K562 (cell line): Measurements from ENCODE around the gene MED16. TPM values are rescaled to one million over a fixed set of nuclear protein-coding genes. Genes with fewer than 3 reads are reported as not detected.
A peak's percentile ranks its signal among the peaks of the same experiment; 100 is the strongest.

Source experiments
- ARHGAP35 ChIP-seq: fragments of 450-650 bp; IDR thresholded peaks from 2 replicates; pipeline ENCODE4 v1.6.1; 2018; ENCODE audit not compliant: partially characterized antibody
- BCOR ChIP-seq: fragments of 450-650 bp; IDR thresholded peaks from 2 replicates; pipeline ENCODE4 v1.6.1; 2016
- CBX1 ChIP-seq: sonication (generic); IDR thresholded peaks from 2 replicates; pipeline ENCODE4 v1.6.1; 2016; ENCODE audit warnings: antibody characterized with exemption, low read depth, mild to moderate bottlenecking
- FOXM1 ChIP-seq, 2 experiments: fragments of 450-650 bp in 1 of 2; sonication (generic) in 1 of 2; formaldehyde crosslinking in 1 of 2; IDR thresholded peaks; 2 replicates each; pipeline versions ENCODE4 v1.6.1 to v1.9.0; 2017 to 2022; ENCODE audit warnings: low read depth in 2 of 2, mild to moderate bottlenecking in 2 of 2, missing genetic modification reagents in 1 of 2, moderate library complexity in 1 of 2
- KDM1A ChIP-seq, 2 experiments: fragments of 450-650 bp; IDR thresholded peaks; 2 replicates each; pipeline ENCODE4 v1.6.1; 2016; ENCODE audit warnings: mild to moderate bottlenecking in 2 of 2
- KLF10 ChIP-seq: fragments of 250-450 bp; sonication (Bioruptor Pico); IDR thresholded peaks from 2 replicates; pipeline ENCODE4 v1.6.1; 2021; ENCODE audit warnings: matching md5 sums
- MAFK ChIP-seq: IDR thresholded peaks from 2 replicates; pipeline ENCODE4 v1.6.1; 2011; ENCODE audit warnings: low read length, improper control_type of control experiment
- NCOA1 ChIP-seq: fragments of 450-650 bp; IDR thresholded peaks from 2 replicates; pipeline ENCODE4 v1.6.1; 2016; ENCODE audit warnings: low read depth
- NFE2L1 ChIP-seq: fragments of 450-650 bp; IDR thresholded peaks from 2 replicates; pipeline ENCODE4 v1.6.1; 2016; ENCODE audit warnings: missing genetic modification characterization, low read depth, mild to moderate bottlenecking, missing compliant biosample characterization, moderate library complexity, borderline replicate concordance
- NR2F6 ChIP-seq: fragments of 450-650 bp; formaldehyde crosslinking; IDR thresholded peaks from 2 replicates; pipeline ENCODE4 v1.4.0; 2020; ENCODE audit warnings: mild to moderate bottlenecking
- NRF1 ChIP-seq, 2 experiments: fragments of 450-650 bp; IDR thresholded peaks in 1 of 2; conservative IDR thresholded peaks in 1 of 2; 2 replicates each; pipeline ENCODE4 v1.6.1; 2014; ENCODE audit warnings: mild to moderate bottlenecking in 2 of 2
- PTRF ChIP-seq: fragments of 450-650 bp; IDR thresholded peaks from 2 replicates; pipeline ENCODE4 v1.6.1; 2016; ENCODE audit warnings: mild to moderate bottlenecking, missing genetic modification characterization, missing compliant biosample characterization
- RBM25 ChIP-seq: fragments of 200-400 bp; formaldehyde crosslinking; IDR thresholded peaks from 2 replicates; pipeline ENCODE4 v1.6.1; 2018; ENCODE audit warnings: low read length, low read depth, moderate library complexity; ENCODE audit not compliant: severe bottlenecking
- RBM39 ChIP-seq: fragments of 200-400 bp; formaldehyde crosslinking; optimal IDR thresholded peaks from 2 replicates; pipeline ENCODE3; 2018; ENCODE audit warnings: low read depth, low read length
- THRAP3 ChIP-seq: fragments of 450-650 bp; IDR thresholded peaks from 2 replicates; pipeline ENCODE4 v1.6.1; 2016; ENCODE audit warnings: mild to moderate bottlenecking, inconsistent platforms, borderline replicate concordance
- XRCC5 ChIP-seq: fragments of 200-400 bp; formaldehyde crosslinking; IDR thresholded peaks from 2 replicates; pipeline ENCODE4 v1.6.1; 2017; ENCODE audit warnings: low read depth, mild to moderate bottlenecking, low read length
- YY1 ChIP-seq, 3 experiments: IDR thresholded peaks; 2 replicates each; pipeline ENCODE4 v1.6.1; 2011; ENCODE audit warnings: low read length in 2 of 3, mild to moderate bottlenecking in 2 of 3, moderate library complexity in 2 of 3, borderline replicate concordance in 1 of 3, control low read depth in 1 of 3, low read depth in 1 of 3; ENCODE audit not compliant: insufficient read depth in 3 of 3, insufficient replicate concordance in 2 of 3, control insufficient read depth in 1 of 3, insufficient read length in 1 of 3; ENCODE audit errors: extremely low read depth in 1 of 3
- ZBTB7A ChIP-seq: IDR thresholded peaks from 2 replicates; pipeline ENCODE4 v1.6.1; 2011; ENCODE audit warnings: low read depth, mild to moderate bottlenecking, low read length, moderate library complexity, borderline replicate concordance; ENCODE audit not compliant: control insufficient read depth
- ZC3H4 ChIP-seq: sonication (generic); formaldehyde crosslinking; IDR thresholded peaks from 2 replicates; pipeline ENCODE4 v1.9.0; 2021; ENCODE audit warnings: missing genetic modification reagents, borderline replicate concordance
- ZNF586 ChIP-seq: fragments of 450-650 bp; formaldehyde crosslinking; conservative IDR thresholded peaks from 2 replicates; pipeline ENCODE4 v1.4.0; 2020; ENCODE audit warnings: mild to moderate bottlenecking, moderate library complexity
- polyA plus RNA-seq, 8 experiments: library from polyadenylated mRNA; depleted of rRNA in 4 of 8; stranded (reverse) in 5 of 8; unstranded in 3 of 8; fragments of >200 nt; fragmentation: Nextera tagmentation in 2 of 8; fragmentation: Illumina TruSeq in 1 of 8; extraction: Ambion mirVana in 2 of 8; extraction: Trizol in 1 of 8; gene quantifications; 2 replicates each; pipeline versions ENCODE4 v1.2.1 to v1.2.3, GENCODE V29; 2011 to 2014; ENCODE audit warnings: inconsistent platforms in 1 of 8, missing spikeins in 1 of 8
- total RNA-seq, 7 experiments: library from RNA; depleted of rRNA in 6 of 7; stranded (reverse); fragments of >200 nt in 6 of 7; fragmentation: Illumina TruSeq in 2 of 7; extraction: Trizol in 2 of 7; gene quantifications; 2 replicates each; pipeline versions ENCODE4 v1.2.1 to v1.2.3, GENCODE V29; 2011 to 2021; ENCODE audit warnings: low replicate concordance in 1 of 7
- TF ChIP-seq, protein P1 (sequence below): fragments of 450-650 bp; IDR thresholded peaks from 2 replicates; pipeline ENCODE4 v1.6.1; 2018; ENCODE audit not compliant: partially characterized antibody
- TF ChIP-seq, protein P2 (sequence below): fragments of 450-650 bp; formaldehyde crosslinking; IDR thresholded peaks from 2 replicates; pipeline ENCODE4 v1.4.0; 2020; ENCODE audit warnings: mild to moderate bottlenecking, moderate library complexity
- TF ChIP-seq, protein P3 (sequence below): sonication (generic); formaldehyde crosslinking; IDR thresholded peaks from 2 replicates; pipeline ENCODE4 v1.5.0; 2020; ENCODE audit warnings: missing genetic modification reagents

The MED16 gene
- total and polyA plus RNA-seq, 9 of the 15 experiments (the other 6 are each of a cell fraction or from before 2014, with no cell fraction given), result 0.89 to 59.9 (median 8.6) TPM

DNA sequence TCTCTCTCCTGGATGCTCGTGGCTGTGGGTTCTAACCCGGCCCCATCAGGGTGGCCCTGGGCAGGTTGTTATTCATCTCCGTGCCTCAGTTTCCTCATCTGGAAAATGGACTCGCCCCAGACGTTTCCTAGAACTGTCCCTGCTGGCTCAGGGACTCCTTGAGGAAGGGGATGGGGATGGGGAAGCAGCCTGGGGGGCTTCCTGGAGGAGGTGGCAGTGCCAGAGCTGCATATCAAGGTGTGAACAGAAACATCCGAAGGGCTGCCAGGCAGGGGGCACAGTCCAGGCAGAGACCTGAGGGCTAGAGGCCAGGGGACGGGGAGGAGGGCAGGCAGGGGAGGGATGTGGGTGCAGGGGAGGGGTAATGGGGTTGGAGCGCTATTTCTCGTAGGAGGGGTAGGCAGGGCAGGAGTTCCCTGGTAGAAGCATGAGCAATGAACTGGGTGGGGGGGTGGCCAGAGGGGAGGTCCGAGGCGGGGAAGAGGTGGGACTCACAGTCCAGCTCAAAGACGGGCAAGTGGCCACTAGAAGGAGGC is 44.5 kb downstream of the MED16 start (continued):
- TF ChIP-seq FOXM1 (IDR thresholded peaks at IDR 0.05; ENCODE audit: low read depth) (no peak), FOXM1 (CRISPR knock-in tag; IDR thresholded peaks at IDR 0.05; ENCODE audit: low read depth) (no peak), YY1 (IDR thresholded peaks at IDR 0.05; ENCODE audit: borderline replicate concordance in 1 of 3, control insufficient read depth in 1 of 3, extremely low read depth in 1 of 3, insufficient read depth in 3 of 3, insufficient read length in 1 of 3, insufficient replicate concordance in 2 of 3, low read depth in 1 of 3, low read length in 2 of 3) (no peak), THRAP3 (no peak), BCOR (peak; percentile 86), PTRF (tag) (no peak), MAFK (no peak), KLF10 (CRISPR knock-in tag) (no peak), ZNF586 (CRISPR knock-in tag) (no peak), NFE2L1 (no peak), ZC3H4 (CRISPR knock-in tag) (no peak), NCOA1 (no peak), NR2F6 (CRISPR knock-in tag) (no peak), ZBTB7A (peak; percentile 35; the same call in 1 of the 2 replicates), RBM39 (no peak), CBX1 (0 out of 2 replicates have a peak, but pooled peaks have one; percentile 24), ARHGAP35 (no peak), XRCC5 (no peak), RBM25 (peak; percentile 73), NRF1 (conservative IDR thresholded peaks at IDR 0.05 in 1 of 2, IDR thresholded peaks at IDR 0.05 in 1 of 2) (no peak), KDM1A (IDR thresholded peaks at IDR 0.05) (peak; percentile 31 to 78; a peak in 3 of 4 replicates)
- TF ChIP-seq, protein P1, sequence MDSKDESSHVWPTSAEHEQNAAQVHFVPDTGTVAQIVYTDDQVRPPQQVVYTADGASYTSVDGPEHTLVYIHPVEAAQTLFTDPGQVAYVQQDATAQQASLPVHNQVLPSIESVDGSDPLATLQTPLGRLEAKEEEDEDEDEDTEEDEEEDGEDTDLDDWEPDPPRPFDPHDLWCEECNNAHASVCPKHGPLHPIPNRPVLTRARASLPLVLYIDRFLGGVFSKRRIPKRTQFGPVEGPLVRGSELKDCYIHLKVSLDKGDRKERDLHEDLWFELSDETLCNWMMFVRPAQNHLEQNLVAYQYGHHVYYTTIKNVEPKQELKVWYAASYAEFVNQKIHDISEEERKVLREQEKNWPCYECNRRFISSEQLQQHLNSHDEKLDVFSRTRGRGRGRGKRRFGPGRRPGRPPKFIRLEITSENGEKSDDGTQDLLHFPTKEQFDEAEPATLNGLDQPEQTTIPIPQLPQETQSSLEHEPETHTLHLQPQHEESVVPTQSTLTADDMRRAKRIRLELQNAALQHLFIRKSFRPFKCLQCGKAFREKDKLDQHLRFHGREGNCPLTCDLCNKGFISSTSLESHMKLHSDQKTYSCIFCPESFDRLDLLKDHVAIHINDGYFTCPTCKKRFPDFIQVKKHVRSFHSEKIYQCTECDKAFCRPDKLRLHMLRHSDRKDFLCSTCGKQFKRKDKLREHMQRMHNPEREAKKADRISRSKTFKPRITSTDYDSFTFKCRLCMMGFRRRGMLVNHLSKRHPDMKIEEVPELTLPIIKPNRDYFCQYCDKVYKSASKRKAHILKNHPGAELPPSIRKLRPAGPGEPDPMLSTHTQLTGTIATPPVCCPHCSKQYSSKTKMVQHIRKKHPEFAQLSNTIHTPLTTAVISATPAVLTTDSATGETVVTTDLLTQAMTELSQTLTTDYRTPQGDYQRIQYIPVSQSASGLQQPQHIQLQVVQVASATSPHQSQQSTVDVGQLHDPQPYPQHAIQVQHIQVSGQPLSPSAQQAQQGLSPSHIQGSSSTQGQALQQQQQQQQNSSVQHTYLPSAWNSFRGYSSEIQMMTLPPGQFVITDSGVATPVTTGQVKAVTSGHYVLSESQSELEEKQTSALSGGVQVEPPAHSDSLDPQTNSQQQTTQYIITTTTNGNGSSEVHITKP, result peak; percentile 45
- TF ChIP-seq, protein P2, sequence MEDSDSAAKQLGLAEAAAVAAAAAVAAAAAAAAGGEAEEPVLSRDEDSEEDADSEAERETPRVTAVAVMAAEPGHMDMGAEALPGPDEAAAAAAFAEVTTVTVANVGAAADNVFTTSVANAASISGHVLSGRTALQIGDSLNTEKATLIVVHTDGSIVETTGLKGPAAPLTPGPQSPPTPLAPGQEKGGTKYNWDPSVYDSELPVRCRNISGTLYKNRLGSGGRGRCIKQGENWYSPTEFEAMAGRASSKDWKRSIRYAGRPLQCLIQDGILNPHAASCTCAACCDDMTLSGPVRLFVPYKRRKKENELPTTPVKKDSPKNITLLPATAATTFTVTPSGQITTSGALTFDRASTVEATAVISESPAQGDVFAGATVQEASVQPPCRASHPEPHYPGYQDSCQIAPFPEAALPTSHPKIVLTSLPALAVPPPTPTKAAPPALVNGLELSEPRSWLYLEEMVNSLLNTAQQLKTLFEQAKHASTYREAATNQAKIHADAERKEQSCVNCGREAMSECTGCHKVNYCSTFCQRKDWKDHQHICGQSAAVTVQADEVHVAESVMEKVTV (CRISPR knock-in tag), result no peak
- TF ChIP-seq, protein P3, sequence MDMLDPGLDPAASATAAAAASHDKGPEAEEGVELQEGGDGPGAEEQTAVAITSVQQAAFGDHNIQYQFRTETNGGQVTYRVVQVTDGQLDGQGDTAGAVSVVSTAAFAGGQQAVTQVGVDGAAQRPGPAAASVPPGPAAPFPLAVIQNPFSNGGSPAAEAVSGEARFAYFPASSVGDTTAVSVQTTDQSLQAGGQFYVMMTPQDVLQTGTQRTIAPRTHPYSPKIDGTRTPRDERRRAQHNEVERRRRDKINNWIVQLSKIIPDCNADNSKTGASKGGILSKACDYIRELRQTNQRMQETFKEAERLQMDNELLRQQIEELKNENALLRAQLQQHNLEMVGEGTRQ (CRISPR knock-in tag), result no peak
